Neural crest cell (in vitro differentiated cells): ENCODE measurements around the gene NUP62. TPM values are rescaled to one million over a fixed set of nuclear protein-coding genes. Genes with fewer than 3 reads are reported as not detected.

Source experiments
- DNase-seq: peaks from one replicate; pipeline ENCODE4 v3.0.0; 2021; ENCODE audit warnings: low read depth, mixed read lengths, low spot score
- H3K27ac Mint-ChIP-seq: one replicate; pipeline ENCODE4 v1.8.0; 2021; ENCODE audit warnings: mild to moderate bottlenecking, mixed read lengths; ENCODE audit not compliant: unreplicated experiment
- H3K27me3 Mint-ChIP-seq: 2 replicates; pipeline ENCODE4 v1.8.0; 2021; ENCODE audit warnings: low read depth, mild to moderate bottlenecking, mixed read lengths
- H3K36me3 Mint-ChIP-seq: 2 replicates; pipeline ENCODE4 v1.8.0; 2021; ENCODE audit warnings: low read depth, mild to moderate bottlenecking, mixed read lengths
- H3K4me1 Mint-ChIP-seq: 2 replicates; pipeline ENCODE4 v1.8.0; 2021; ENCODE audit warnings: mixed read lengths
- H3K4me3 Mint-ChIP-seq: one replicate; pipeline ENCODE4 v1.8.0; 2021; ENCODE audit warnings: mild to moderate bottlenecking, mixed read lengths
- H3K9me3 Mint-ChIP-seq: 2 replicates; pipeline ENCODE4 v1.8.0; 2021; ENCODE audit warnings: mixed read lengths
- total RNA-seq: library from RNA; stranded (reverse); gene quantifications from 2 replicates; pipeline ENCODE4 v1.2.1, GENCODE V29; 2021
- TF ChIP-seq, protein P1 (sequence below): fragments of 200-600 bp; sonication (generic); conservative IDR thresholded peaks from 2 replicates; pipeline ENCODE4 v1.5.0; 2021; ENCODE audit warnings: antibody characterized with exemption, mild to moderate bottlenecking

NUP62 gene
- total RNA-seq, 1 donor from 2014 or later = 127 TPM

GRCh38 chr19:49880162-49880869 is 49.0 kb downstream of the NUP62 start:
- TF ChIP-seq, protein P1, sequence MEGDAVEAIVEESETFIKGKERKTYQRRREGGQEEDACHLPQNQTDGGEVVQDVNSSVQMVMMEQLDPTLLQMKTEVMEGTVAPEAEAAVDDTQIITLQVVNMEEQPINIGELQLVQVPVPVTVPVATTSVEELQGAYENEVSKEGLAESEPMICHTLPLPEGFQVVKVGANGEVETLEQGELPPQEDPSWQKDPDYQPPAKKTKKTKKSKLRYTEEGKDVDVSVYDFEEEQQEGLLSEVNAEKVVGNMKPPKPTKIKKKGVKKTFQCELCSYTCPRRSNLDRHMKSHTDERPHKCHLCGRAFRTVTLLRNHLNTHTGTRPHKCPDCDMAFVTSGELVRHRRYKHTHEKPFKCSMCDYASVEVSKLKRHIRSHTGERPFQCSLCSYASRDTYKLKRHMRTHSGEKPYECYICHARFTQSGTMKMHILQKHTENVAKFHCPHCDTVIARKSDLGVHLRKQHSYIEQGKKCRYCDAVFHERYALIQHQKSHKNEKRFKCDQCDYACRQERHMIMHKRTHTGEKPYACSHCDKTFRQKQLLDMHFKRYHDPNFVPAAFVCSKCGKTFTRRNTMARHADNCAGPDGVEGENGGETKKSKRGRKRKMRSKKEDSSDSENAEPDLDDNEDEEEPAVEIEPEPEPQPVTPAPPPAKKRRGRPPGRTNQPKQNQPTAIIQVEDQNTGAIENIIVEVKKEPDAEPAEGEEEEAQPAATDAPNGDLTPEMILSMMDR = no peak
- peaks cover 17% of the 10 kb centered on the region for H3K36me3 Mint-ChIP-seq
- peak overlapping the region; percentile 27 for H3K4me3 Mint-ChIP-seq
- H3K27me3 Mint-ChIP-seq = no peaks in the 10 kb centered on the region
- H3K9me3 Mint-ChIP-seq = no peaks in the 10 kb centered on the region
- peaks cover 21% of the 10 kb centered on the region for H3K4me1 Mint-ChIP-seq
- no peak for DNase-seq
- H3K27ac Mint-ChIP-seq = no peak overlapping the region

DNA sequence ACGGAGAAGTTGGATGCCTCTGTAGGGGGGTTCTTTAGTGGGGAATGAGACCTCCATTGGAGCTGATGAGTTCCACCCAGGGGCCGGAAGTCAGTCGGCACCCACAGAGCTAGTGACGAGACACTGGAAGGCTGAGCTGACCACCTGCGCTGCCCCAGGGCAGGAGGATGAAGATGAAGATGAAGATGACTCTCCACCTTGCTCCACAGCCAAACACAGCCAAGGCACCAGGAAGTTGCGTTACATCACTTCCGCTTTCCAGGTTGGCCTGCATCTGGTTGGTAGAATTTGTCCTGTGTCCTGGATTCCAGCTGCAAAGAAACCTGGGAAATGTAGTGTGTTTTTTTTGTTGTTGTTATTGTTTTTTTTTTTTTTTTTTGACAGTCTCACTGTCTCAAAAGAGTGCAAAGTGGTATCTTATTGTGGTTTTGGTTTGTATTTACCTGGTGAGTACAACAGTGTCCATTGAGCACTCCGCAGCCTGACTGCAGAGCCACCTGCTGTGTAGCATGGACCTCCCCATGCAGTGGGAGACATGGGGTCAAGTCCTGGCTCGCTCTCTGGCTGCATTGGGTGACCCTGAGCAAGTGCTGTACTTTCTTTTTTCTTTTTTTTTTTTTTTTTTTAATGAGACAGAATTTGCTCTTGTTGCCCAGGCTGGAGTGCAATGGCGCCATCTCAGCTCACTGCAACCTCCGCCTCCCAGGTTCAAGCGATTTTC is 49.9 kb downstream of the NUP62 start:
- TF ChIP-seq, protein P1 = no peak
- Mint-ChIP-seq H3K4me3 (peak overlapping the region; percentile 29), H3K27ac (no peak overlapping the region), H3K27me3 (no peaks in the 10 kb centered on the region), H3K9me3 (no peaks in the 10 kb centered on the region), H3K36me3 (peaks cover 13% of the 10 kb centered on the region), H3K4me1 (peaks cover 21% of the 10 kb centered on the region)
- no peak for DNase-seq

DNA sequence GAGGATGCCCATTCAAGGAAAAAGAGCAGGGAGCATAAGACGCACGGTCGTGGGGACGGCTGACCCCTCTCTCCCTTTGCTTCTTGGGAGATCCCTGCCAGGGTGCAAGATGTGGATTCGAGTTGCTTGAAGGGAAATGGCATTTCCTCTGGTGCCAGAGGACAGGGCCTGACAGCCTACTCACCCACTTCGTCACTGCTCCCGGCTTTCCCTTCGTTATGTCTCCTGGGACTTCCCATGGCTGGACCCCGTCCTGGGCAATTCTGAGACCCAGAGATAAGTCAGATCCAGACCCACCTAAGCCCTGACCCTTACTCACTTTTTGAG is 50.6 kb downstream of the NUP62 start:
- Mint-ChIP-seq H3K27ac (no peak overlapping the region), H3K36me3 (peaks cover 12% of the 10 kb centered on the region), H3K27me3 (no peaks in the 10 kb centered on the region), H3K4me3 (no peak overlapping the region), H3K4me1 (peaks cover 21% of the 10 kb centered on the region), H3K9me3 (no peaks in the 10 kb centered on the region)
- DNase-seq = no peak
- TF ChIP-seq, protein P1 = no peak

- no peaks in the 10 kb centered on the region for H3K9me3 Mint-ChIP-seq
- DNase-seq = peak; percentile 94
- no peaks in the 10 kb centered on the region for H3K27me3 Mint-ChIP-seq
- H3K4me1 Mint-ChIP-seq = peaks cover 21% of the 10 kb centered on the region
- TF ChIP-seq, protein P1 = no peak
- H3K27ac Mint-ChIP-seq = no peak overlapping the region
- no peak overlapping the region for H3K4me3 Mint-ChIP-seq
- H3K36me3 Mint-ChIP-seq = peaks cover 7% of the 10 kb centered on the region
These were observed 51.2 kb downstream of the NUP62 start for GRCh38 chr19:49877879-49878743.

- Mint-ChIP-seq H3K27me3 (no peaks in the 10 kb centered on the region), H3K27ac (no peak within 1 kb of the TSS), H3K4me3 (no peak within 1 kb of the TSS), H3K36me3 (peaks cover 4% of the 10 kb centered on the region), H3K4me1 (peaks cover 21% of the 10 kb centered on the region), H3K9me3 (no peaks in the 10 kb centered on the region)
- peak; percentile 94 for DNase-seq
- TF ChIP-seq, protein P1 = no peak
These were observed 52.1 kb downstream of the NUP62 start, which contains the start of the genes AKT1S1 and TBC1D17 for GRCh38 chr19:49877020-49877878. Gene AKT1S1, minus strand, starts transcription at chr19:49877355. Its CDS starts 4,060 bp downstream, at chr19:49873295. Gene TBC1D17, plus strand, starts transcription at chr19:49877702. Its CDS starts 22 bp downstream, at chr19:49877724.
